Pancreas (tissue), 10 donors: ENCODE measurements around the gene DLL3. TPM values are rescaled to one million over a fixed set of nuclear protein-coding genes. Genes with fewer than 3 reads are reported as not detected.

Experiments used
- ATAC-seq, 4 donors: fragments of 200-7000 bp; cut with Tn5 transposase; one replicate each; pipeline versions ENCODE4 v1.8.0 to v1.9.1; 2020; ENCODE audit warnings: mild to moderate bottlenecking in 4 of 4, moderate library complexity in 4 of 4
- DNase-seq, 6 donors: peaks; one replicate each; pipeline ENCODE4 v3.0.0-alpha.2; 2020
- FAIRE-seq: peaks from 2 replicates; lab custom pipeline; 2012; peaks lifted over from hg19 to GRCh38; lab: Jason Lieb, UNC
- H3K27ac ChIP-seq, 4 donors: fragments of 200-600 bp; sonication (generic); 1 replicate in 3 of 4; 2 replicates in 1 of 4; pipeline versions ENCODE4 v1.5.0 to v1.8.0; 2020
- H3K27me3 ChIP-seq, 4 donors: fragments of 200-600 bp; one replicate each; pipeline ENCODE4 v1.8.0; 2021
- H3K36me3 ChIP-seq, 3 donors: fragments of 200-600 bp; sonication (generic) in 1 of 3; one replicate each; pipeline versions ENCODE4 v1.5.0 to v1.8.0; 2020 to 2021
- H3K4me1 ChIP-seq, 3 donors: fragments of 200-600 bp; one replicate each; pipeline ENCODE4 v1.8.0; 2021
- H3K4me3 ChIP-seq, 4 donors: fragments of 200-600 bp; sonication (generic) in 2 of 4; one replicate each; pipeline versions ENCODE4 v1.5.0 to v1.8.0; 2020 to 2021
- H3K9me3 ChIP-seq, 4 donors: fragments of 200-600 bp; one replicate each; pipeline ENCODE4 v1.8.0; 2021
- WGBS, 2 donors: extraction: QIAGEN DNeasy Blood & Tissue Kit; methylation state at CpG; one replicate each; pipeline ENCODE4 v1.1.7; 2013; 5-methylcytosine and 5-hydroxymethylcytosine counted together
- intact Hi-C, 3 donors: fragments of 100-400 bp; cut with DNase I; formaldehyde crosslinking; loops; one replicate each; pipeline versions ENCODE4 v1.11.1 to v1.14.2; 2022
- polyA plus RNA-seq, 2 donors: library from polyadenylated mRNA; stranded (reverse); fragments of 200-250 nt; gene quantifications; one replicate each; pipeline ENCODE4 v1.2.3, GENCODE V29; 2013
- total RNA-seq, 6 donors: library from RNA; stranded (reverse); fragmentation: NEBNext Ultra II Directional in 4 of 6; extraction: Animal tissue kit (Norgen Biotek cat#: 25700) in 4 of 6; gene quantifications; one replicate each; pipeline versions ENCODE4 v1.2.1 to v1.2.4, GENCODE V29; 2021 to 2023
- TF ChIP-seq, protein P1 (sequence below), 4 donors: fragments of 200-600 bp; sonication (generic) in 3 of 4; IDR thresholded peaks; one replicate each; pipeline versions ENCODE4 v1.5.0 to v1.8.0; 2021; ENCODE audit warnings: antibody characterized with exemption in 4 of 4
- donor health status: healthy with polysubstance abuse.
- donor health status: DM: no; HTN: no; CAD: no; lungs with moderate emphysema.
- donor health status: DM: no; HTN: no; CAD: no.
- donor health status: control.
- donor health status: control.
- donor health status: Bipolar disorder and iron deficiency.
- donor health status: DM: yes; HTN: yes; CAD: no.
- donor health status: DM: no; HTN: no; CAD: no.
- donor health status: DM: no; HTN: no; CAD: no.
- donor health status: DM: yes; HTN: yes; CAD: no.

Gene DLL3
- total and polyA plus RNA-seq, 8 donors: 0.13 to 0.14 TPM; not detected in 6

GRCh38 chr19:39467941-39468340, 30.8 kb upstream of the DLL3 start:
- DNase-seq (no peak), ATAC-seq (no peak), FAIRE-seq (no peak)
- Histone ChIP-seq H3K4me3 (no peak overlapping the region), H3K36me3 (peaks cover 11 to 87% (median 70%) of the 10 kb centered on the region in 3 donors), H3K4me1 (no peaks in the 10 kb centered on the region), H3K27me3 (no peaks in the 10 kb centered on the region), H3K27ac (no peak overlapping the region), H3K9me3 (no peaks in the 10 kb centered on the region)
- WGBS, 2 donors: 95% methylated on average over 7 of the region's 7 CpGs
- intact Hi-C loops: no loop called here
- TF ChIP-seq, protein P1, sequence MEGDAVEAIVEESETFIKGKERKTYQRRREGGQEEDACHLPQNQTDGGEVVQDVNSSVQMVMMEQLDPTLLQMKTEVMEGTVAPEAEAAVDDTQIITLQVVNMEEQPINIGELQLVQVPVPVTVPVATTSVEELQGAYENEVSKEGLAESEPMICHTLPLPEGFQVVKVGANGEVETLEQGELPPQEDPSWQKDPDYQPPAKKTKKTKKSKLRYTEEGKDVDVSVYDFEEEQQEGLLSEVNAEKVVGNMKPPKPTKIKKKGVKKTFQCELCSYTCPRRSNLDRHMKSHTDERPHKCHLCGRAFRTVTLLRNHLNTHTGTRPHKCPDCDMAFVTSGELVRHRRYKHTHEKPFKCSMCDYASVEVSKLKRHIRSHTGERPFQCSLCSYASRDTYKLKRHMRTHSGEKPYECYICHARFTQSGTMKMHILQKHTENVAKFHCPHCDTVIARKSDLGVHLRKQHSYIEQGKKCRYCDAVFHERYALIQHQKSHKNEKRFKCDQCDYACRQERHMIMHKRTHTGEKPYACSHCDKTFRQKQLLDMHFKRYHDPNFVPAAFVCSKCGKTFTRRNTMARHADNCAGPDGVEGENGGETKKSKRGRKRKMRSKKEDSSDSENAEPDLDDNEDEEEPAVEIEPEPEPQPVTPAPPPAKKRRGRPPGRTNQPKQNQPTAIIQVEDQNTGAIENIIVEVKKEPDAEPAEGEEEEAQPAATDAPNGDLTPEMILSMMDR (IDR thresholded peaks at IDR 0.05): no peak

DNA sequence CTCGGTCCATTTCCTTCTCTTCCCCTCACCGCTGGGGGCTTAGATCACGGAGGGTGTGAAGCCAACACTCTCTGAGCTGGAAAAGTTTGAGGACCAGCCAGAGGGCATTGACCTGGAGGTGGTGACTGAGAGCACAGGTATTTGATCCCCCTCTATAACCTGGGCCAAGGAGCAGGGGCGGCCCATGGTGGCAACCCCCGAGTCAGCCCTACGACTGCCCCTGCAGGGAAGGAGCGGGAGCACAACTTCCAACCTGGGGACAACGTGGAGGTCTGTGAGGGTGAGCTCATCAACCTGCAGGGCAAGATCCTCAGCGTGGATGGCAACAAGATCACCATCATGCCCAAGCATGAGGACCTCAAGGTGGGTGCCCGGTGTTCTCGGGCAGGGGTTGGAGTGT, 29.7 kb upstream of the DLL3 start:
- H3K27ac ChIP-seq: no peak overlapping the region

DNA sequence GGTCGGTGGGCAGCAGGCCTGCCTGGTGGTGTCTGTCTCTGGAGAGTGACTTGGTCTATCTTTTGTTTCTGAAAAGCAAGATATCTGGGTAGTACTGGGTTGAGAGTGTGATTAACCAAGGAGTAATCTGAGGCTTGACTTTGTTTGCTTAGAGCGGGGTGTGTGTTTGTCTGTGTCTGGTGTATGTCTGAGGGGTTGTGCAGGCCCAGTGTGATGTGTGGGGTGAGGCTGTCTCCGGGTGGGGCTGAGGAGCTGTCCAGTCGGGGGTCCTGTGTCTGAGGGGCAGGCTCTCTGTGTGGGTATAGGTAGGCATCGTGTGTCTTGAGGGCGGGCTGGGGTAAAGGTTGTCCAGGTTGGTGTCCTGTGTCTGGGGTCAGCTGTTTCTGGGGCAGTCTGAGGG, 29.2 kb upstream of the DLL3 start:
- Histone ChIP-seq H3K4me1 (no peaks in the 10 kb centered on the region), H3K36me3 (peaks cover 11 to 96% (median 85%) of the 10 kb centered on the region in 3 donors), H3K27me3 (no peaks in the 10 kb centered on the region), H3K4me3 (no peak overlapping the region), H3K27ac (no peak overlapping the region), H3K9me3 (no peaks in the 10 kb centered on the region)
- WGBS, 2 donors: 87 to 89% methylated on average over 6 of the region's 6 CpGs
- ATAC-seq: no peak
- DNase-seq: no peak
- TF ChIP-seq, protein P1 (IDR thresholded peaks at IDR 0.05): no peak
- intact Hi-C loops: no loop called here
- no peak for FAIRE-seq

More for the DNA sequence above, 29.7 kb upstream of the DLL3 start:
- DNase-seq (no peak), FAIRE-seq (no peak), ATAC-seq (no peak)
- WGBS, 2 donors: 90 to 91% methylated on average over 11 of the region's 11 CpGs
- Histone ChIP-seq H3K4me3 (no peak overlapping the region), H3K4me1 (no peaks in the 10 kb centered on the region), H3K27me3 (no peaks in the 10 kb centered on the region), H3K36me3 (peaks cover 11 to 96% (median 81%) of the 10 kb centered on the region in 3 donors), H3K9me3 (no peaks in the 10 kb centered on the region)
- intact Hi-C loops: no loop called here
- TF ChIP-seq, protein P1 (IDR thresholded peaks at IDR 0.05): no peak

GRCh38 chr19:39470724-39471339, 27.9 kb upstream of the DLL3 start:
- no peaks in the 10 kb centered on the region for H3K27me3 ChIP-seq
- H3K36me3 ChIP-seq: peaks cover 11 to 91% (median 76%) of the 10 kb centered on the region in 3 donors
- no peaks in the 10 kb centered on the region for H3K4me1 ChIP-seq
- DNase-seq (no peak), FAIRE-seq (no peak), ATAC-seq (no peak)
- TF ChIP-seq, protein P1 (IDR thresholded peaks at IDR 0.05): no peak
- H3K9me3 ChIP-seq: no peaks in the 10 kb centered on the region
- no peak overlapping the region for H3K27ac ChIP-seq
- intact Hi-C loops: no loop called here
- no peak overlapping the region for H3K4me3 ChIP-seq
- 76 to 86% methylated on average over 7 of the region's 7 CpGs for WGBS, 2 donors
